NCI-H1048 (cell line): ENCODE results near the gene PSME2.
A peak's percentile ranks its signal among the peaks of the same experiment; 100 is the strongest.

Experiments used
- DNase-seq: peaks from one replicate; lab custom pipeline; 2025; lab: John Stamatoyannopoulos, UW

The PSME2 gene

GRCh38 chr14:24179294-24179960 lies 33.0 kb upstream of the PSME2 start:
- no peak for DNase-seq

- DNase-seq: no peak
Measured at GRCh38 chr14:24178399-24179178, 32.2 kb upstream of the PSME2 start.

GRCh38 chr14:24177891-24178290 lies 31.5 kb upstream of the PSME2 start:
- no peak for DNase-seq

- DNase-seq: no peak
Measured at GRCh38 chr14:24177041-24177825, 30.8 kb upstream of the PSME2 start.

GRCh38 chr14:24176599-24176998 lies 30.2 kb upstream of the PSME2 start:
- no peak for DNase-seq

- DNase-seq: no peak
Measured at GRCh38 chr14:24172871-24173281, 26.5 kb upstream of the PSME2 start.

- DNase-seq: no peak
Measured at GRCh38 chr14:24172261-24172860, 26.0 kb upstream of the PSME2 start.

GRCh38 chr14:24171422-24172260 lies 25.2 kb upstream of the PSME2 start, which contains the start of gene REC8:
REC8 (plus strand) TSS chr14:24172080; CDS start chr14:24172553, 473 bp downstream.
- DNase-seq: peak; percentile 66

GRCh38 chr14:24167469-24168114 lies 21.2 kb upstream of the PSME2 start:
- no peak for DNase-seq

- DNase-seq: no peak
Measured at GRCh38 chr14:24165785-24166184, 19.4 kb upstream of the PSME2 start.

GRCh38 chr14:24164518-24164991 lies 18.1 kb upstream of the PSME2 start:
- no peak for DNase-seq

- no peak for DNase-seq
Measured at GRCh38 chr14:24162093-24162492, 15.7 kb upstream of the PSME2 start.

GRCh38 chr14:24160850-24161804 lies 14.7 kb upstream of the PSME2 start, which contains the start of gene IRF9:
IRF9 (plus strand) TSS chr14:24161265; CDS start chr14:24162145, 880 bp downstream.
- peak; percentile 89 for DNase-seq

- no peak for DNase-seq
Measured at GRCh38 chr14:24160499-24160849, 14.1 kb upstream of the PSME2 start.

GRCh38 chr14:24159777-24160498 lies 13.5 kb upstream of the PSME2 start:
- DNase-seq: no peak

GRCh38 chr14:24157331-24157730 lies 10.9 kb upstream of the PSME2 start:
- no peak for DNase-seq

GRCh38 chr14:24156840-24157239 lies 10.4 kb upstream of the PSME2 start:
- DNase-seq: no peak

GRCh38 chr14:24155100-24155499 lies 8.7 kb upstream of the PSME2 start:
- no peak for DNase-seq
